ENCODE data around the gene MMP17. TPM values are rescaled to one million over a fixed set of nuclear protein-coding genes. Genes with fewer than 3 reads are reported as not detected.

Gene MMP17
- polyA plus RNA-seq (2012; rRNA removed): 13.5 and 14.0 TPM in 2 replicates
- polyA plus RNA-seq (2012; cell fraction: cytosol; rRNA removed): 4.0 and 8.7 TPM in 2 replicates
- 27.4 and 35.0 TPM in 2 replicates for polyA plus RNA-seq (2012; cell fraction: nucleus; rRNA removed)

DNA sequence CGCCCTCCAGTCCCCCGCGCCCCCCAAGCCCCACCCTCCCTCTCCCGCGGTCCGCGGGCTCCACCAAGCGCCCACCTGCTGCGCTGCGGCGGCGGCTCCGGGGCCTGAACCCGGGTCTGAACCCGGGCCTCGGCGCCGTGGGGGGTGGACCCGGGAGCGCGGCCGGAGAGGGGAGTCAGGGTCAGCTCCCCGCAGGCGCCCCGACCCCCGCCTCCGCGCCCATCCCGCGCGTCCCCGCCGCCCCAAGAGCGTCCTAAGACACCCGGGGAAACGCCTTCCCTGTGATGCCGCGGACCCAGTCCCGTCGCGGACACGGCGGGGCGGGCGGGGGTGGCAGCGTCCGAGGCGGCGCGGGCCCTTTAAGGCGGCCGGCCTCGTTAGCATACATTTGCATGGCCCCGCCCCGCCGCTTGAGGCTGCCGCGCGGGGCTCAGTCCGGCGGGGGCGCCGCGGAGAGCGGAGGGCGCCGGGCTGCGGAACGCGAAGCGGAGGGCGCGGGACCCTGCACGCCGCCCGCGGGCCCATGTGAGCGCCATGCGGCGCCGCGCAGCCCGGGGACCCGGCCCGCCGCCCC lies at the start of gene MMP17:
Gene MMP17, plus strand, starts transcription at position 433 of the 574 bp plus-strand sequence. Its CDS starts 102 bp downstream, at position 535.
- H3K9ac ChIP-seq: peak within 1 kb of the TSS; percentile 31; the same call in 1 of the 2 replicates
- CTCF ChIA-PET: interaction anchor here (1.1 to 6.2 kb wide), 7 partner anchors 16 to 912 kb away, joined by 3 to 51 read pairs (median 3); no protein-coding TSS in a partner anchor

DNA sequence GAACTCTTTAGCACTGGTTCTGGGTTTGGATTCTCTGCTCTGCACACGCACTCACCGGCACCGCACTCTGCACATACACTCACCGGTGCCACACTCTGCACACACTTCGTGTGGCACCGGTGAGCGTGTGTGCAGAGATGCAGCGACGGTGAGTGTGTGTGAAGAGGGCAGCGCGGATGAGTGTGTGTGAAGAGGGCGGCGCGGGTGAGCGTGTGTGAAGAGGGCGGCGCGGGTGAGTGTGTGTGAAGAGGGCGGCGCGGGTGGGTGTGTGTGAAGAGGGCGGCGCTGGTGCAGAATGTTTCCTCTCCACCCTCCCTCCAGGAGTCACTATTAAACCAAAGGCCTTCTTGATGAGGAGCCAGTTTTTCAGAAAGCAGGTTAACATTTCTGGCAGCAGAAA lies 49.2 kb upstream of the MMP17 start:
- Histone ChIP-seq H3F3A (replicated peaks; ENCODE audit: insufficient read depth) (peaks cover 24% of the 10 kb centered on the region), H4K20me1 (ENCODE audit: insufficient read depth) (no peaks in the 10 kb centered on the region), H3K9ac (no peak overlapping the region), H3K4me2 (no peak overlapping the region), H2AFZ (ENCODE audit: low read depth) (no peak overlapping the region), H3K27ac (ENCODE audit: low read depth in 2 of 2, low read length in 1 of 2) (no peak overlapping the region), H3K9me2 (no peaks in the 10 kb centered on the region), H3K4me1 (ENCODE audit: control insufficient read depth in 1 of 2, insufficient read depth in 2 of 2, low read depth in 1 of 2, low read length in 1 of 2) (peaks cover 0 to 11% of the 10 kb centered on the region in 2 experiments; a peak in 1 of 4 replicates), H3K4me3 (ENCODE audit: low read depth in 2 of 2, low read length in 1 of 2) (no peak overlapping the region), H3K27me3 (ENCODE audit: insufficient read depth) (no peaks in the 10 kb centered on the region), H3K36me3 (replicated peaks in 1 of 2; ENCODE audit: control insufficient read depth in 1 of 2, insufficient read depth in 2 of 2, low read length in 1 of 2) (peaks cover 28 to 55% of the 10 kb centered on the region in 2 experiments), H3K9me3 (no peaks in the 10 kb centered on the region), H3K79me2 (ENCODE audit: insufficient read depth) (peaks cover 7% of the 10 kb centered on the region; the same call in 1 of the 2 replicates)
- WGBS (ENCODE audit: low lambda C conversion rate): 99% methylated on average over 23 of the region's 23 CpGs
- POLR2A ChIA-PET: no interaction called here
- no peak for DNase-seq
- CTCF ChIA-PET: no interaction called here
- TF ChIP-seq YY1 (IDR thresholded peaks at IDR 0.05; ENCODE audit: low read depth): no peak
- TF ChIP-seq GATA2 (CRISPR knock-in tag; IDR thresholded peaks at IDR 0.05): no peak
- TF ChIP-seq FOXM1 (IDR thresholded peaks at IDR 0.05; ENCODE audit: low read depth): no peak

More for the DNA sequence above, at the start of gene MMP17:
- Histone ChIP-seq H3K79me2 (ENCODE audit: insufficient read depth) (no peaks in the 10 kb centered on the region), H3K4me3 (ENCODE audit: low read depth in 2 of 2, low read length in 1 of 2) (peak within 1 kb of the TSS; percentile 54 to 62), H4K20me1 (ENCODE audit: insufficient read depth) (no peaks in the 10 kb centered on the region), H3K27ac (ENCODE audit: low read depth in 2 of 2, low read length in 1 of 2) (no peak within 1 kb of the TSS), H3K27me3 (ENCODE audit: insufficient read depth) (no peaks in the 10 kb centered on the region), H3K9me2 (no peaks in the 10 kb centered on the region), H3K4me1 (ENCODE audit: control insufficient read depth in 1 of 2, insufficient read depth in 2 of 2, low read depth in 1 of 2, low read length in 1 of 2) (peaks cover 3 to 24% of the 10 kb centered on the region in 2 experiments; a peak in 1 of 4 replicates), H2AFZ (ENCODE audit: low read depth) (peak within 1 kb of the TSS; percentile 42; the same call in 1 of the 2 replicates), H3F3A (replicated peaks; ENCODE audit: insufficient read depth) (no peaks in the 10 kb centered on the region), H3K36me3 (replicated peaks in 1 of 2; ENCODE audit: control insufficient read depth in 1 of 2, insufficient read depth in 2 of 2, low read length in 1 of 2) (no peaks in the 10 kb centered on the region), H3K9me3 (no peaks in the 10 kb centered on the region), H3K4me2 (peak within 1 kb of the TSS; percentile 91)
- WGBS (ENCODE audit: low lambda C conversion rate): 3% methylated on average over 5 of the region's 86 CpGs
- TF ChIP-seq CTCF (IDR thresholded peaks at IDR 0.05) (peak; percentile 28), RAD21 (IDR thresholded peaks at IDR 0.05; ENCODE audit: low read length) (peak; percentile 36), TAF1 (IDR thresholded peaks at IDR 0.05; ENCODE audit: borderline replicate concordance, low read depth, low read length) (peak; percentile 59), CHD2 (IDR thresholded peaks at IDR 0.05; ENCODE audit: low read length, partially characterized antibody) (no peak), SMC3 (IDR thresholded peaks at IDR 0.05; ENCODE audit: low read depth, low read length) (peak; percentile 7; the same call in 1 of the 2 replicates), JUND (IDR thresholded peaks at IDR 0.05) (no peak)
- peak; percentile 90 for DNase-seq
- POLR2A ChIA-PET: no interaction called here
